HepG2 (cell line): ENCODE measurements around the gene CGREF1. TPM values are rescaled to one million over a fixed set of nuclear protein-coding genes. Genes with fewer than 3 reads are reported as not detected.
A peak's percentile ranks its signal among the peaks of the same experiment; 100 is the strongest.

ENCODE experiments used
- ARID4A ChIP-seq: sonication (generic); formaldehyde crosslinking; IDR thresholded peaks from 2 replicates; pipeline ENCODE4 v1.5.0; 2020; ENCODE audit warnings: mild to moderate bottlenecking, missing genetic modification reagents, borderline replicate concordance
- GTF2F1 ChIP-seq: fragments of 150-350 bp; IDR thresholded peaks from 2 replicates; pipeline ENCODE4 v1.6.1; 2014; ENCODE audit warnings: low read length
- HDAC2 ChIP-seq: sonication (generic); formaldehyde crosslinking; IDR thresholded peaks from 2 replicates; pipeline ENCODE4 v1.4.0; 2020; ENCODE audit warnings: missing genetic modification reagents
- ISX ChIP-seq: sonication (generic); formaldehyde crosslinking; conservative IDR thresholded peaks from 2 replicates; pipeline ENCODE4 v1.5.0; 2020; ENCODE audit warnings: missing genetic modification reagents
- NFIB ChIP-seq: sonication (generic); formaldehyde crosslinking; IDR thresholded peaks from 2 replicates; pipeline ENCODE4 v1.9.0; 2021; ENCODE audit warnings: missing genetic modification reagents, mild to moderate bottlenecking, borderline replicate concordance
- NFYC ChIP-seq: IDR thresholded peaks from 2 replicates; pipeline ENCODE4 v1.6.1; 2016; ENCODE audit warnings: missing genetic modification reagents, missing compliant biosample characterization
- NR2F2 ChIP-seq: IDR thresholded peaks from 2 replicates; pipeline ENCODE4 v1.6.1; 2012; ENCODE audit warnings: low read depth, inconsistent platforms, borderline replicate concordance
- RBM39 ChIP-seq: fragments of 200-400 bp; formaldehyde crosslinking; IDR thresholded peaks from one replicate; pipeline ENCODE4 v1.6.1; 2018; ENCODE audit warnings: antibody characterized with exemption, mild to moderate bottlenecking, low read depth, low read length; ENCODE audit not compliant: poor library complexity, severe bottlenecking
- RFXAP ChIP-seq: sonication (generic); formaldehyde crosslinking; IDR thresholded peaks from 2 replicates; pipeline ENCODE4 v1.4.0; 2020; ENCODE audit warnings: missing genetic modification reagents, borderline replicate concordance
- RXRB ChIP-seq: IDR thresholded peaks from 2 replicates; pipeline ENCODE4 v1.6.1; 2016; ENCODE audit warnings: borderline replicate concordance, missing genetic modification reagents, missing compliant biosample characterization
- SMAD9 ChIP-seq: sonication (generic); formaldehyde crosslinking; IDR thresholded peaks from 2 replicates; pipeline ENCODE4 v1.5.1; 2020; ENCODE audit warnings: mild to moderate bottlenecking, missing genetic modification reagents
- SNAPC2 ChIP-seq: sonication (generic); formaldehyde crosslinking; IDR thresholded peaks from 2 replicates; pipeline ENCODE4 v1.8.1; 2022; ENCODE audit warnings: mild to moderate bottlenecking, missing genetic modification reagents
- SP2 ChIP-seq: sonication (generic); formaldehyde crosslinking; IDR thresholded peaks from 2 replicates; pipeline ENCODE4 v1.5.1; 2020; ENCODE audit warnings: mild to moderate bottlenecking, missing genetic modification reagents
- ZNF12 ChIP-seq: sonication (generic); formaldehyde crosslinking; IDR thresholded peaks from 2 replicates; pipeline ENCODE4 v1.5.0; 2020; ENCODE audit warnings: missing genetic modification reagents
- ZNF124 ChIP-seq: sonication (generic); formaldehyde crosslinking; IDR thresholded peaks from 2 replicates; pipeline ENCODE4 v1.4.0; 2020; ENCODE audit warnings: missing genetic modification reagents
- ZNF260 ChIP-seq: sonication (generic); formaldehyde crosslinking; IDR thresholded peaks from 2 replicates; pipeline ENCODE4 v1.4.0; 2020; ENCODE audit warnings: missing genetic modification reagents, low read depth, mild to moderate bottlenecking, borderline replicate concordance
- polyA plus RNA-seq, 8 experiments: library from polyadenylated mRNA; depleted of rRNA in 3 of 8; stranded (reverse) in 7 of 8; unstranded in 1 of 8; fragments of >200 nt; fragmentation: Illumina TruSeq in 4 of 8; extraction: Trizol in 4 of 8; gene quantifications; 2 replicates each; pipeline versions ENCODE4 v1.2.1 to v1.2.3, GENCODE V29; 2011 to 2016; ENCODE audit warnings: low read depth in 4 of 8, missing spikeins in 1 of 8, mixed read lengths in 1 of 8; ENCODE audit not compliant: insufficient read depth in 1 of 8
- total RNA-seq, 5 experiments: library from RNA; depleted of rRNA; stranded (reverse); fragments of >200 nt; fragmentation: Illumina TruSeq; extraction: Trizol; gene quantifications; 2 replicates each; pipeline ENCODE4 v1.2.3, GENCODE V29; 2016; ENCODE audit warnings: low read depth in 1 of 5
- TF ChIP-seq, protein P1 (sequence below): sonication (generic); formaldehyde crosslinking; IDR thresholded peaks from one replicate; pipeline ENCODE4 v1.5.1; 2020; ENCODE audit warnings: mild to moderate bottlenecking, missing genetic modification reagents; ENCODE audit errors: not compliant biosample characterization

CGREF1 gene
- total and polyA plus RNA-seq, 2 of the 13 experiments (the other 11 are each of a cell fraction or from before 2014, with no cell fraction given): 13.9 to 23.4 TPM

DNA sequence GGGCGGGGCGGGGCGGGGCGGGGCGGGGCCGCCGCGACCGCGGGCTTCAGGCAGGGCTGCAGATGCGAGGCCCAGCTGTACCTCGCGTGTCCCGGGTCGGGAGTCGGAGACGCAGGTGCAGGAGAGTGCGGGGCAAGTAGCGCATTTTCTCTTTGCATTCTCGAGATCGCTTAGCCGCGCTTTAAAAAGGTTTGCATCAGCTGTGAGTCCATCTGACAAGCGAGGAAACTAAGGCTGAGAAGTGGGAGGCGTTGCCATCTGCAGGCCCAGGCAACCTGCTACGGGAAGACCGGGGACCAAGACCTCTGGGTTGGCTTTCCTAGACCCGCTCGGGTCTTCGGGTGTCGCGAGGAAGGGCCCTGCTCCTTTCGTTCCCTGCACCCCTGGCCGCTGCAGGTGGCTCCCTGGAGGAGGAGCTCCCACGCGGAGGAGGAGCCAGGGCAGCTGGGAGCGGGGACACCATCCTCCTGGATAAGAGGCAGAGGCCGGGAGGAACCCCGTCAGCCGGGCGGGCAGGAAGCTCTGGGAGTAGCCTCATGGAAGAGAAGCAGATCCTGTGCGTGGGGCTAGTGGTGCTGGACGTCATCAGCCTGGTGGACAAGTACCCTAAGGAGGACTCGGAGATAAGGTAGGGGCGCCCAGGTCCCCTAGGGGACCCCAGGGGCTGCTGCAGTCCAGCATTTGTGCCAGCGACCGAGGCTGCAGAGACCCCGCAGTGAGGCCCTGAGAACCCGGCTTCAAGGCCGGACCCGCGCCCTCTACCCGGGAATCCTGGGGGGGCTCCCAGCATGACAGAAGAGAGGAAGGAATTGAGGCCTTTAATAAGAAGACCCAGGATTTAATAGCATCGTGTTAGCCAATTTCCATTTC is 32.0 kb downstream of the CGREF1 start, which contains the start of gene KHK (continued):
- TF ChIP-seq RFXAP (CRISPR knock-in tag) (0 out of 2 replicates have a peak, but pooled peaks have one; percentile 78), ZNF12 (0 out of 2 replicates have a peak, but pooled peaks have one; percentile 6), NFYC (CRISPR knock-in tag) (no peak), SP2 (CRISPR knock-in tag) (peak; percentile 3; the same call in 1 of the 2 replicates), ARID4A (CRISPR knock-in tag) (peak; percentile 91), RXRB (no peak), RBM39 (peak; percentile 11), HDAC2 (CRISPR knock-in tag) (peak; percentile 38), NFIB (CRISPR knock-in tag) (no peak), SMAD9 (CRISPR knock-in tag) (no peak), SNAPC2 (no peak; the same call in 1 of the 2 replicates), NR2F2 (peak; percentile 53; the same call in 1 of the 2 replicates), ISX (CRISPR knock-in tag) (0 out of 2 replicates have a peak, but pooled peaks have one; percentile 25), GTF2F1 (no peak), ZNF124 (0 out of 2 replicates have a peak, but pooled peaks have one; percentile 10), ZNF260 (CRISPR knock-in tag) (no peak)
- TF ChIP-seq, protein P1, sequence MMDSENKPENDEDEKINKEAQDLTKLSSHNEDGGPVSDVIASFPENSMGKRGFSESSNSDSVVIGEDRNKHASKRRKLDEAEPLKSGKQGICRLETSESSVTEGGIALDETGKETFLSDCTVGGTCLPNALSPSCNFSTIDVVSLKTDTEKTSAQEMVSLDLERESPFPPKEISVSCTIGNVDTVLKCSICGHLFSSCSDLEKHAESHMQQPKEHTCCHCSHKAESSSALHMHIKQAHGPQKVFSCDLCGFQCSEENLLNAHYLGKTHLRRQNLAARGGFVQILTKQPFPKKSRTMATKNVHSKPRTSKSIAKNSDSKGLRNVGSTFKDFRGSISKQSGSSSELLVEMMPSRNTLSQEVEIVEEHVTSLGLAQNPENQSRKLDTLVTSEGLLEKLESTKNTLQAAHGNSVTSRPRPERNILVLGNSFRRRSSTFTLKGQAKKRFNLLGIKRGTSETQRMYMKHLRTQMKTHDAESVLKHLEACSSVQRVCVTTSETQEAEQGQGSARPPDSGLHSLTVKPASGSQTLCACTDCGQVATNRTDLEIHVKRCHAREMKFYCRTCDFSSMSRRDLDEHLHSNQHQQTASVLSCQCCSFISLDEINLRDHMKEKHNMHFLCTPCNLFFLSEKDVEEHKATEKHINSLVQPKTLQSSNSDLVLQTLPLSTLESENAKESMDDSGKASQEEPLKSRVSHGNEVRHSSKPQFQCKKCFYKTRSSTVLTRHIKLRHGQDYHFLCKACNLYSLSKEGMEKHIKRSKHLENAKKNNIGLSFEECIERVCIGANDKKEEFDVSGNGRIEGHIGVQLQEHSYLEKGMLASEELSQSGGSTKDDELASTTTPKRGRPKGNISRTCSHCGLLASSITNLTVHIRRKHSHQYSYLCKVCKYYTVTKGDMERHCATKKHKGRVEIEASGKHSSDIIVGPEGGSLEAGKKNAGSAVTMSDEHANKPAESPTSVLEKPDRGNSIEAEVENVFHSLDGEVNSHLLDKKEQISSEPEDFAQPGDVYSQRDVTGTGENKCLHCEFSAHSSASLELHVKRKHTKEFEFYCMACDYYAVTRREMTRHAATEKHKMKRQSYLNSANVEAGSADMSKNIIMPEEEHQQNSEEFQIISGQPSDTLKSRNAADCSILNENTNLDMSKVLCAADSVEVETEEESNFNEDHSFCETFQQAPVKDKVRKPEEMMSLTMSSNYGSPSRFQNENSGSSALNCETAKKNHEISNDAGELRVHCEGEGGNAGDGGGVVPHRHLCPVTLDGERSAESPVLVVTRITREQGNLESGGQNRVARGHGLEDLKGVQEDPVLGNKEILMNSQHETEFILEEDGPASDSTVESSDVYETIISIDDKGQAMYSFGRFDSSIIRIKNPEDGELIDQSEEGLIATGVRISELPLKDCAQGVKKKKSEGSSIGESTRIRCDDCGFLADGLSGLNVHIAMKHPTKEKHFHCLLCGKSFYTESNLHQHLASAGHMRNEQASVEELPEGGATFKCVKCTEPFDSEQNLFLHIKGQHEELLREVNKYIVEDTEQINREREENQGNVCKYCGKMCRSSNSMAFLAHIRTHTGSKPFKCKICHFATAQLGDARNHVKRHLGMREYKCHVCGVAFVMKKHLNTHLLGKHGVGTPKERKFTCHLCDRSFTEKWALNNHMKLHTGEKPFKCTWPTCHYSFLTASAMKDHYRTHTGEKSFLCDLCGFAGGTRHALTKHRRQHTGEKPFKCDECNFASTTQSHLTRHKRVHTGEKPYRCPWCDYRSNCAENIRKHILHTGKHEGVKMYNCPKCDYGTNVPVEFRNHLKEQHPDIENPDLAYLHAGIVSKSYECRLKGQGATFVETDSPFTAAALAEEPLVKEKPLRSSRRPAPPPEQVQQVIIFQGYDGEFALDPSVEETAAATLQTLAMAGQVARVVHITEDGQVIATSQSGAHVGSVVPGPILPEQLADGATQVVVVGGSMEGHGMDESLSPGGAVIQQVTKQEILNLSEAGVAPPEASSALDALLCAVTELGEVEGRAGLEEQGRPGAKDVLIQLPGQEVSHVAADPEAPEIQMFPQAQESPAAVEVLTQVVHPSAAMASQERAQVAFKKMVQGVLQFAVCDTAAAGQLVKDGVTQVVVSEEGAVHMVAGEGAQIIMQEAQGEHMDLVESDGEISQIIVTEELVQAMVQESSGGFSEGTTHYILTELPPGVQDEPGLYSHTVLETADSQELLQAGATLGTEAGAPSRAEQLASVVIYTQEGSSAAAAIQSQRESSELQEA (CRISPR knock-in tag): no peak
